ENCODE data around the gene TEX9. TPM values are rescaled to one million over a fixed set of nuclear protein-coding genes. Genes with fewer than 3 reads are reported as not detected.

TEX9 gene
- polyA plus RNA-seq, 1 donor (not counting 4 experiments of a cell fraction or from before 2014, with no cell fraction given): 3.4 TPM

GRCh38 chr15:56456229-56456628, 91.0 kb downstream of the TEX9 start:
- Histone ChIP-seq H4K20me1 (ENCODE audit: control insufficient read depth, extremely low read depth, insufficient read depth, low read length) (no peaks in the 10 kb centered on the region), H3K4me3 (ENCODE audit: control insufficient read depth in 2 of 3, extremely low read depth in 1 of 3, insufficient read depth in 2 of 3, low read depth in 1 of 3, low read length in 3 of 3) (no peak overlapping the region), H2AFZ (ENCODE audit: control insufficient read depth, low read length) (no peak overlapping the region), H3K27me3 (ENCODE audit: control insufficient read depth, extremely low read depth, insufficient read depth, low read length) (no peaks in the 10 kb centered on the region), H3K9me3 (ENCODE audit: control insufficient read depth, low read depth, low read length) (no peaks in the 10 kb centered on the region), H3K27ac (ENCODE audit: control insufficient read depth, insufficient read depth, low read length) (no peak overlapping the region), H3K79me2 (ENCODE audit: control insufficient read depth, insufficient read depth, low read length) (no peaks in the 10 kb centered on the region), H3K9ac (ENCODE audit: control insufficient read depth, extremely low read depth, insufficient read depth, low read length) (no peak overlapping the region), H3K36me3 (ENCODE audit: control insufficient read depth in 2 of 2, extremely low read depth in 1 of 2, insufficient read depth in 2 of 2, low read length in 2 of 2) (no peaks in the 10 kb centered on the region), H3K9me1 (ENCODE audit: control insufficient read depth, extremely low read depth, insufficient read depth, low read length) (no peaks in the 10 kb centered on the region), H3K4me1 (ENCODE audit: control insufficient read depth, extremely low read depth, insufficient read depth, low read length) (no peaks in the 10 kb centered on the region), H3K4me2 (ENCODE audit: control insufficient read depth, extremely low read depth, insufficient read depth, low read depth, low read length) (no peak overlapping the region)
- FAIRE-seq: no peak
- TF ChIP-seq EZH2 (IDR thresholded peaks at IDR 0.05; ENCODE audit: low read length): no peak
- TF ChIP-seq, protein P1, sequence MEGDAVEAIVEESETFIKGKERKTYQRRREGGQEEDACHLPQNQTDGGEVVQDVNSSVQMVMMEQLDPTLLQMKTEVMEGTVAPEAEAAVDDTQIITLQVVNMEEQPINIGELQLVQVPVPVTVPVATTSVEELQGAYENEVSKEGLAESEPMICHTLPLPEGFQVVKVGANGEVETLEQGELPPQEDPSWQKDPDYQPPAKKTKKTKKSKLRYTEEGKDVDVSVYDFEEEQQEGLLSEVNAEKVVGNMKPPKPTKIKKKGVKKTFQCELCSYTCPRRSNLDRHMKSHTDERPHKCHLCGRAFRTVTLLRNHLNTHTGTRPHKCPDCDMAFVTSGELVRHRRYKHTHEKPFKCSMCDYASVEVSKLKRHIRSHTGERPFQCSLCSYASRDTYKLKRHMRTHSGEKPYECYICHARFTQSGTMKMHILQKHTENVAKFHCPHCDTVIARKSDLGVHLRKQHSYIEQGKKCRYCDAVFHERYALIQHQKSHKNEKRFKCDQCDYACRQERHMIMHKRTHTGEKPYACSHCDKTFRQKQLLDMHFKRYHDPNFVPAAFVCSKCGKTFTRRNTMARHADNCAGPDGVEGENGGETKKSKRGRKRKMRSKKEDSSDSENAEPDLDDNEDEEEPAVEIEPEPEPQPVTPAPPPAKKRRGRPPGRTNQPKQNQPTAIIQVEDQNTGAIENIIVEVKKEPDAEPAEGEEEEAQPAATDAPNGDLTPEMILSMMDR (optimal IDR thresholded peaks at IDR 0.05 in 1 of 3, IDR thresholded peaks at IDR 0.05 in 1 of 3, conservative IDR thresholded peaks at IDR 0.05 in 1 of 3; ENCODE audit: extremely low read depth in 1 of 3, insufficient read depth in 2 of 3, low read length in 3 of 3): no peak
- dilution Hi-C loops (cut with MboI; ENCODE audit: extremely low pct_ligation_motif_present, low sequenced_read_pairs): no loop called here
- no peak for DNase-seq (ENCODE audit: low read depth, low spot score)

DNA sequence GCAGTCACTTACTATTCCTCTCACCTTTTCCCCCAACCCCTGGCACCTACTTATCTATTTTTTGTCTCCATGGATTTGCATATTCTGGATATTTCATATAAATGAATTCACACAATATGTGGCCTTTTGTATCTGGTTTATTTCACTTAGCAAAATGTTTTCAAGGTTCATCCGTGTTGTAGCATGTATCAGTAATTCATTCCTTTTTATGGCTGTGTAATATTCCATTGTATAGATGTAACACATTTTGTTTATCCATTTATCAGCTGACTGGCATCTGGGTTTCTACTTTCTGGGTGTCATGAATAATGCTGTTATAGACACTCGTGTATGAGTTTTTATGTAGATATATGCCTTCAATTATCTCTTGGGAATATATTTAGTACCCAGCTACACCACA, 93.9 kb downstream of the TEX9 start:
- Histone ChIP-seq H3K36me3 (ENCODE audit: control insufficient read depth in 2 of 2, extremely low read depth in 1 of 2, insufficient read depth in 2 of 2, low read length in 2 of 2) (no peaks in the 10 kb centered on the region), H3K27me3 (ENCODE audit: control insufficient read depth, extremely low read depth, insufficient read depth, low read length) (no peaks in the 10 kb centered on the region), H2AFZ (ENCODE audit: control insufficient read depth, low read length) (no peak overlapping the region), H3K4me3 (ENCODE audit: control insufficient read depth in 2 of 3, extremely low read depth in 1 of 3, insufficient read depth in 2 of 3, low read depth in 1 of 3, low read length in 3 of 3) (no peak overlapping the region), H3K79me2 (ENCODE audit: control insufficient read depth, insufficient read depth, low read length) (no peaks in the 10 kb centered on the region), H3K4me1 (ENCODE audit: control insufficient read depth, extremely low read depth, insufficient read depth, low read length) (no peaks in the 10 kb centered on the region), H3K9me1 (ENCODE audit: control insufficient read depth, extremely low read depth, insufficient read depth, low read length) (no peaks in the 10 kb centered on the region), H3K4me2 (ENCODE audit: control insufficient read depth, extremely low read depth, insufficient read depth, low read depth, low read length) (no peak overlapping the region), H3K9me3 (ENCODE audit: control insufficient read depth, low read depth, low read length) (no peaks in the 10 kb centered on the region), H3K9ac (ENCODE audit: control insufficient read depth, extremely low read depth, insufficient read depth, low read length) (no peak overlapping the region), H4K20me1 (ENCODE audit: control insufficient read depth, extremely low read depth, insufficient read depth, low read length) (no peaks in the 10 kb centered on the region), H3K27ac (ENCODE audit: control insufficient read depth, insufficient read depth, low read length) (no peak overlapping the region)
- DNase-seq (ENCODE audit: low read depth, low spot score) (no peak), FAIRE-seq (no peak)
- TF ChIP-seq, protein P1 (optimal IDR thresholded peaks at IDR 0.05 in 1 of 3, IDR thresholded peaks at IDR 0.05 in 1 of 3, conservative IDR thresholded peaks at IDR 0.05 in 1 of 3; ENCODE audit: extremely low read depth in 1 of 3, insufficient read depth in 2 of 3, low read length in 3 of 3): no peak
- TF ChIP-seq EZH2 (IDR thresholded peaks at IDR 0.05; ENCODE audit: low read length): no peak
- dilution Hi-C loops (cut with MboI; ENCODE audit: extremely low pct_ligation_motif_present, low sequenced_read_pairs): no loop called here
